Prostate gland (tissue), 2 donors: ENCODE measurements around the gene CEACAM16. TPM values are rescaled to one million over a fixed set of nuclear protein-coding genes. Genes with fewer than 3 reads are reported as not detected.
A peak's percentile ranks its signal among the peaks of the same experiment; 100 is the strongest.

Experiments used
- DNase-seq: peaks from one replicate; pipeline ENCODE4 v3.0.0-alpha.2; 2019; ENCODE audit warnings: low spot score
- H3K27ac ChIP-seq, 2 donors: fragments of 200-600 bp; sonication (generic); 2 replicates each; pipeline ENCODE4 v1.5.1; 2017 to 2019
- H3K27me3 ChIP-seq: fragments of 200-600 bp; sonication (generic); replicated peaks from 2 replicates; pipeline ENCODE4 v1.5.1; 2019; ENCODE audit not compliant: insufficient read depth
- H3K36me3 ChIP-seq, 2 donors: fragments of 200-600 bp; sonication (generic); 1 replicate in 1 of 2; 2 replicates in 1 of 2; pipeline versions ENCODE4 v1.5.1 to v1.8.1; 2017 to 2019
- H3K4me1 ChIP-seq: fragments of 200-600 bp; sonication (generic); replicated peaks from 2 replicates; pipeline ENCODE4 v1.5.1; 2019
- H3K4me3 ChIP-seq, 2 donors: fragments of 200-600 bp; sonication (generic); 2 replicates each; pipeline ENCODE4 v1.5.1; 2017 to 2019
- H3K9me3 ChIP-seq: fragments of 200-600 bp; sonication (generic); 2 replicates; pipeline ENCODE4 v1.5.1; 2017
- CTCF ChIP-seq, 4 experiments: fragments of 200-600 bp in 2 of 4; fragments of 450-650 bp in 2 of 4; sonication (generic) in 2 of 4; IDR thresholded peaks; 1 replicate in 3 of 4; 2 replicates in 1 of 4; pipeline ENCODE4 v1.5.1; 2016 to 2019; ENCODE audit warnings: antibody characterized with exemption in 4 of 4, mild to moderate bottlenecking in 2 of 4, moderate library complexity in 2 of 4
- POLR2A ChIP-seq: fragments of 450-650 bp; IDR thresholded peaks from one replicate; pipeline ENCODE4 v1.6.1; 2016; ENCODE audit warnings: antibody characterized with exemption, mild to moderate bottlenecking
- POLR2AphosphoS5 ChIP-seq: sonication (generic); formaldehyde crosslinking; IDR thresholded peaks from one replicate; pipeline ENCODE4 v1.6.1; 2017; ENCODE audit warnings: antibody characterized with exemption
- WGBS: methylation state at CpG from one replicate; pipeline ENCODE4 v1.1.5; 2018; 5-methylcytosine and 5-hydroxymethylcytosine counted together
- intact Hi-C: fragments of 100-400 bp; cut with DNase I; formaldehyde crosslinking; loops from one replicate; pipeline ENCODE4 v1.14.2; 2022
- total RNA-seq, 2 donors: library from RNA; depleted of rRNA; stranded (reverse); fragments of >200 nt; gene quantifications; one replicate each; pipeline ENCODE4 v1.1.0, GENCODE V29; 2016

The CEACAM16 gene
- total RNA-seq, 2 donors from 2014 or later, result not detected

GRCh38 chr19:44657211-44657921 lies 41.6 kb upstream of the CEACAM16 start:
- intact Hi-C loops, result loop anchor here (2.0 kb wide), 1 partner anchor 87 kb away; no protein-coding TSS in a partner anchor
- no peaks in the 10 kb centered on the region for H3K4me1 ChIP-seq
- H3K27ac ChIP-seq, result no peak overlapping the region
- no peaks in the 10 kb centered on the region for H3K9me3 ChIP-seq
- 46% methylated on average over 25 of the region's 25 CpGs for WGBS
- no peak overlapping the region for H3K4me3 ChIP-seq
- peak; percentile 17 for DNase-seq
- no peaks in the 10 kb centered on the region for H3K27me3 ChIP-seq
- TF ChIP-seq POLR2AphosphoS5, result no peak
- TF ChIP-seq POLR2A, result no peak
- TF ChIP-seq CTCF (IDR thresholded peaks at IDR 0.05), result peak; percentile 53 to 86 (median 72)
- no peaks in the 10 kb centered on the region for H3K36me3 ChIP-seq

- Histone ChIP-seq H3K9me3 (no peaks in the 10 kb centered on the region), H3K27ac (no peak overlapping the region), H3K27me3 (no peaks in the 10 kb centered on the region), H3K4me3 (no peak overlapping the region), H3K4me1 (no peaks in the 10 kb centered on the region), H3K36me3 (no peaks in the 10 kb centered on the region)
- TF ChIP-seq POLR2A (no peak), CTCF (IDR thresholded peaks at IDR 0.05) (no peak), POLR2AphosphoS5 (no peak)
- intact Hi-C loops, result no loop called here
- DNase-seq, result no peak
- WGBS, result 93% methylated on average over 3 of the region's 3 CpGs
These were observed 40.8 kb upstream of the CEACAM16 start for GRCh38 chr19:44658069-44658733.

GRCh38 chr19:44660081-44660480 lies 38.9 kb upstream of the CEACAM16 start:
- H3K36me3 ChIP-seq, result no peaks in the 10 kb centered on the region
- no peaks in the 10 kb centered on the region for H3K4me1 ChIP-seq
- TF ChIP-seq POLR2A (no peak), CTCF (IDR thresholded peaks at IDR 0.05) (no peak), POLR2AphosphoS5 (no peak)
- no peak overlapping the region for H3K27ac ChIP-seq
- intact Hi-C loops, result no loop called here
- 93% methylated on average over 4 of the region's 4 CpGs for WGBS
- no peaks in the 10 kb centered on the region for H3K9me3 ChIP-seq
- H3K4me3 ChIP-seq, result no peak overlapping the region
- H3K27me3 ChIP-seq, result no peaks in the 10 kb centered on the region
- no peak for DNase-seq

- Histone ChIP-seq H3K27ac (no peak overlapping the region), H3K4me3 (no peak overlapping the region), H3K36me3 (no peaks in the 10 kb centered on the region), H3K27me3 (no peaks in the 10 kb centered on the region), H3K4me1 (no peaks in the 10 kb centered on the region), H3K9me3 (no peaks in the 10 kb centered on the region)
- 94% methylated on average over 11 of the region's 11 CpGs for WGBS
- intact Hi-C loops, result no loop called here
- TF ChIP-seq POLR2AphosphoS5 (no peak), CTCF (IDR thresholded peaks at IDR 0.05) (no peak), POLR2A (no peak)
- no peak for DNase-seq
These were observed 37.7 kb upstream of the CEACAM16 start for GRCh38 chr19:44661205-44661604.
